Neural crest cell (in vitro differentiated cells): ENCODE results near the gene MARK3. TPM values are rescaled to one million over a fixed set of nuclear protein-coding genes. Genes with fewer than 3 reads are reported as not detected.

Source experiments
- DNase-seq: peaks from one replicate; pipeline ENCODE4 v3.0.0; 2021; ENCODE audit warnings: low read depth, mixed read lengths, low spot score
- H3K27ac Mint-ChIP-seq: one replicate; pipeline ENCODE4 v1.8.0; 2021; ENCODE audit warnings: mild to moderate bottlenecking, mixed read lengths; ENCODE audit not compliant: unreplicated experiment
- H3K27me3 Mint-ChIP-seq: 2 replicates; pipeline ENCODE4 v1.8.0; 2021; ENCODE audit warnings: low read depth, mild to moderate bottlenecking, mixed read lengths
- H3K36me3 Mint-ChIP-seq: 2 replicates; pipeline ENCODE4 v1.8.0; 2021; ENCODE audit warnings: low read depth, mild to moderate bottlenecking, mixed read lengths
- H3K4me1 Mint-ChIP-seq: 2 replicates; pipeline ENCODE4 v1.8.0; 2021; ENCODE audit warnings: mixed read lengths
- H3K4me3 Mint-ChIP-seq: one replicate; pipeline ENCODE4 v1.8.0; 2021; ENCODE audit warnings: mild to moderate bottlenecking, mixed read lengths
- H3K9me3 Mint-ChIP-seq: 2 replicates; pipeline ENCODE4 v1.8.0; 2021; ENCODE audit warnings: mixed read lengths
- CTCF ChIP-seq: fragments of 200-600 bp; sonication (generic); conservative IDR thresholded peaks from 2 replicates; pipeline ENCODE4 v1.5.0; 2021; ENCODE audit warnings: antibody characterized with exemption, mild to moderate bottlenecking
- total RNA-seq: library from RNA; stranded (reverse); gene quantifications from 2 replicates; pipeline ENCODE4 v1.2.1, GENCODE V29; 2021

Gene MARK3
- total RNA-seq, 1 donor from 2014 or later: 98.8 TPM

- no peak overlapping the region for H3K27ac Mint-ChIP-seq
- no peak overlapping the region for H3K4me3 Mint-ChIP-seq
- H3K27me3 Mint-ChIP-seq: peaks cover 33% of the 10 kb centered on the region
- peaks cover 8% of the 10 kb centered on the region for H3K4me1 Mint-ChIP-seq
- H3K36me3 Mint-ChIP-seq: no peaks in the 10 kb centered on the region
- peaks cover 4% of the 10 kb centered on the region for H3K9me3 Mint-ChIP-seq
- DNase-seq: no peak
- no peak for TF ChIP-seq CTCF
Measured at GRCh38 chr14:103377522-103378037, 7.6 kb upstream of the MARK3 start.

GRCh38 chr14:103378038-103378854, 7.0 kb upstream of the MARK3 start:
- Mint-ChIP-seq H3K4me1 (peaks cover 4% of the 10 kb centered on the region), H3K27ac (peak overlapping the region; percentile 86), H3K27me3 (peaks cover 33% of the 10 kb centered on the region), H3K36me3 (no peaks in the 10 kb centered on the region), H3K9me3 (peaks cover 4% of the 10 kb centered on the region), H3K4me3 (peak overlapping the region; percentile 34)
- no peak for DNase-seq
- no peak for TF ChIP-seq CTCF

GRCh38 chr14:103380719-103381377, 4.4 kb upstream of the MARK3 start:
- no peak for DNase-seq
- Mint-ChIP-seq H3K9me3 (peaks cover 4% of the 10 kb centered on the region), H3K27me3 (peaks cover 33% of the 10 kb centered on the region), H3K4me1 (peaks cover 5% of the 10 kb centered on the region), H3K27ac (no peak overlapping the region), H3K4me3 (no peak overlapping the region), H3K36me3 (no peaks in the 10 kb centered on the region)
- TF ChIP-seq CTCF: no peak

GRCh38 chr14:103382376-103382775, 2.8 kb upstream of the MARK3 start:
- DNase-seq: no peak
- TF ChIP-seq CTCF: no peak
- H3K9me3 Mint-ChIP-seq: peaks cover 4% of the 10 kb centered on the region

GRCh38 chr14:103384450-103385151, 614 bp upstream of the MARK3 start:
- Mint-ChIP-seq H3K9me3 (peaks cover 4% of the 10 kb centered on the region), H3K27ac (peak overlapping the region; percentile 97), H3K27me3 (peaks cover 22% of the 10 kb centered on the region), H3K4me1 (peaks cover 28% of the 10 kb centered on the region), H3K36me3 (no peaks in the 10 kb centered on the region), H3K4me3 (peak overlapping the region; percentile 97)
- DNase-seq: no peak
- no peak for TF ChIP-seq CTCF

More at GRCh38 chr14:103382376-103382775, 2.8 kb upstream of the MARK3 start:
- peak overlapping the region; percentile 36 for H3K4me3 Mint-ChIP-seq
- H3K36me3 Mint-ChIP-seq: no peaks in the 10 kb centered on the region
- peaks cover 15% of the 10 kb centered on the region for H3K4me1 Mint-ChIP-seq
- peaks cover 33% of the 10 kb centered on the region for H3K27me3 Mint-ChIP-seq
- no peak overlapping the region for H3K27ac Mint-ChIP-seq
